ENCODE data around the gene PNP.
"Not testable (repeated sequence)": the region's sequence is repeated elsewhere in the genome, so short reads cannot be mapped to it uniquely, and the experiment has no call there.

PNP gene

DNA sequence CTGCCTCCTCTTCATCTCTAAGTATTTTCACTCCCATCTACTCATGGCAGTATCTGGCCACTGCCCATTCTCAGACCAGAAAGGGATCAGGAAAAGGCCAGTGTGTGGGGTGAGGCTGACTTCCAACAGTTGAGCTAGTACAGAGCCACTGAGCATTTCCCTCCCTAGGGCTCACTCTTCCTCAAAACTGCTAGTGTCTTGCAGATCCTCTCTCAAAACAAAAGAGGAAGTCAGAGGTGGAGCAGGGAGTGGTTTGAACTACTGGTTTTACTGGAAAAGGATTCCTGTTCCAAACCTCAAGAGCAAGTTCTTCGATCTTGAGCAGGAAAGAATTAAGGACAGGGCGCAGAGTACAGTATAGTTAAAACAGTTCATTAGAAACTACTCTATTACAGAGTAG, 24.4 kb downstream of the PNP start:
- no peak for DNase-seq

DNA sequence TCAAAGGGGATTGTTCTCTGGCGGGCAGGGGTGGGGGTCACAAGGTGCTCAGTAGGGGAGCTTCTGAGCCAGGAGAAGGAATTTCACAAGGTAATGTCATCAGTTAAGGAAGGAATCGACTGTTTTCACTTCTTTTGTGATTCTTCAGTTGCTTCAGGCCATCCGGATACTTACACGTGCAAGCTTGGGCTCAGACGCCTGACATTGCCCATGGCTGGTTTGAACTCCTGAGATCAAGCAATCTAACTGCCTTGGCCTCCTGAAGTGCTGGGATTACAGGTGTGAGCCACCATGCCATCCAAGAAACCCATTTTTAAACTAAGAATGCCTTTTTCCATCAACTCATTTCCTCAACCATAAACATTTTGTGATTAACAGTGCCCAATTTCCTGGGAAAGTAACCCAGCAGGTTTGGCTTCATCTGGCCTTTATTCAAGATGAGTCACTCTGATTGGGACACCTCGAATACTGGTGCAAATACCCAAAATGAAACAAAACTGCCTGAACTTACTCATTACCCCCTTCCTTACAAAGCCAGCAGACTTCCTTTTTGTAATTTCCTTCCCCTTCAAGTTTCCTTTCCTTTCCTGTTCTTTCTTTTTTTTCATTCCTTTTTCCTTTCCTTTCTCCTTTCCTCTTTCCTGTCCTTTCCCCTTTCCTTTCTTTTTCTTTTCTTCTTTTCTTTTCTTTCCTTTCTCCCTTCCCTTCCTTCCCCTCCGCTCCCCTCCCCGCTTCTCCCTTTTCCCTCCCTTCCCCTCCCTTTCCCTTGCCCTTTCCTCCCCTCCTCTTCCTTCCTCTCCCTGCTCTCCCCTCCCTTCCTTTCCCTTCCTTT, 25.9 kb downstream of the PNP start:
- no peak for DNase-seq

DNA sequence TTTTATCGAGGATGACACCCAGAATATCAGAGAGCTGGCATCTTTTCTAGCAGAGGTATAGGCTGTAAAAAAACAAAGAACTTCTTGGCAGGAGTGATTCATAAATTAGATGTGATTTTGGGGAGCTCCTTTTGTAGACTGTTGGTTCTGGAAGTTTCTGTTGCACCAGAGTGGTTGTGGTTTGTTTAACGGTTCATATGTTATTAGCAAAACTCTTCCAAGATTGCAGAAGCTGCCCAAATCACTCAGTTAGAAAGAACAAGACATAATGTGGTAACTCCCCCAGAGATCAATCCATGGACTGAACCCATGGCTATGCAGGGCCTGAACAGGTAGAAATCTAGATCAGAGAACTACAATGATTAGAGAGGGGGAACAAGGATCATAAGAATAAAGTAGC, 29.4 kb downstream of the PNP start:
- no peak for DNase-seq

DNA sequence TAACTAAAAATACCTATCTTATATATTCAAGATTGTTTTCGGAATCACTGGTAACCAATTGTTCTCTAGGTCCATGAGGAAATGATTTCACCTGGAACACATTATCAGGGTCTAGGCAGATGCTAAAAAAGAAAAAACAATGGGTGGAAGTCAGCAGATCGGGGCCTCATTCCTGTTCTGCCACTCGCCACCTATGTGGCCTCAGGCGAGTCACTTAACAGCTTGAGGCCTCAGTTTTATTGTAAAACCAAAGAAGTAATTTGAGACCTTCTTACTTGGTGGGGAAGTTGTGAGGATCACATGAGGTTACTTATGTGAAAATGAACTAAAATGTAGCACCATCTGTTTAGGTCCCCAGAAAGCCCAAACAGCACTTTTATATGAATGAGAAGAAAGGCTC, 29.9 kb downstream of the PNP start:
- no peak for DNase-seq

DNA sequence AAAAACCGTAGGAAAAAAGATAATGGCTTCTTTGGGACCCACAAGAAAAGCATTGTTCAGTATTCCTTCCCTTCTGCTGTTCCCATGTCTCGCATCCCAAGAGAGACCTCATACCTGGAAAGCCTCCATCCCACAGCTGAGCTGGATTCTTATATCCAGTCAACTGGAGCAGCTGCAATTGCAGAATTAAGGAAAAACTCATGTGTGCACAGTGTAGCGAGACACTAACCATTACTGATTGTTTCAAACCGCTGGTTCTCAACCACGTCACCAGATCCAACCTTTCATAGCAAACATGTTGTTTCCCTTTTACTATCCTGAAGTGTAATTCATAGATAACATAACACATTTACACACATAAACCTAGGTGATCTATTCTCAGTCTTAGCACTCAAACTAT, 30.7 kb downstream of the PNP start:
- DNase-seq = no peak

DNA sequence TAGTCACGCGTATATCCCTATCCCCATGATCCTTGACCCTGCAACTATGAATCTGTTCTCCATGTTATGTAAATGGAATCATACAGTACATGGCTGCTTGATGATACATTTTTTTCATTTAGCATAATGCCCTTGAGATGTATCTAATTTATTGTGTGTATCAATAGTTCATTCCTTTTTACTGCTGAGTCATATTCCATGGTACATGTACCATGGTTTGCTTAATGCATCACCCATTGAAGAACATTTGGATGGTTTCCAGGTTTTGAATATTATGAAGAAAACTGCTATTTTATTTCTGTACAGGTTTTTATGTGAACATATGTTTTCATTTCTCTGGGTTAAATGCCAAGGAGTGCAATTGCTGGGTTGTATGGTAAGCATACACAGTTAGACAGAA, 32.1 kb downstream of the PNP start:
- DNase-seq = no peak

DNA sequence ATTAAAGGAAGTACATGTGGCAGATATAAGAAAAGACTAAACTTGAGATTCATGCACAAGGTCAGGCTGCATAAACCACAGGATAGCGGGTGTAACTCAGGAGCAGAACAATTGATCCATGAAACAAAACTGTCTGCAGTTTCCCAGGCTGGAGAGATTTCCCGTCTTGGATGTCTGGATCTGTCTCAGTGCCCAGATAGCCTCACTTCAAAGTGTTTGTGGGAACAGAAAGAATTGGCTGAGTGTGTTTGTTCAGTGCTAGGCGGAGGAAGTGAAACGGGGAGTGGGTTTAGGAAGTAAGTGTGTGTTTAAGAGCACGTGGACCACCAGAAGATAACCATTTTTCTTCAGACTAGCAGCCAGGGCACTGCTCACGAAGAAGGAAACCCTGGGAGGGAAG, 34.7 kb downstream of the PNP start:
- DNase-seq = no peak

DNA sequence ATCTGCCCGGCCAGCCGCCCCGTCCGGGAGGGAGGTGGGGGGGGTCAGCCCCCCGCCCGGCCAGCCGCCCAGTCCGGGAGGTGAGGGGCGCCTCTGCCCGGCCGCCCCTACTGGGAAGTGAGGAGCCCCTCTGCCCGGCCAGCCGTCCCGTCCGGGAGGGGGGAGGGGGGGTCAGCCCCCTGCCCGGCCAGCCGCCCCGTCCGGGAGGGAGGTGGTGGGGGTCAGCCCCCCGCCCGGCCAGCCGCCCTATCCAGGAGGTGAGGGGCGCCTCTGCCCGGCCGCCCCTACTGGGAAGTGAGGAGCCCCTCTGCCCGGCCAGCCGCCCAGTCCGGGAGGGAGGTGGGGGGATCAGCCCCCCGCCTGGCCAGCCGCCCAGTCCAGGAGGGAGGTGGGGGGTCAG, 37.1 kb downstream of the PNP start:
- not testable (repeated sequence) for DNase-seq

DNA sequence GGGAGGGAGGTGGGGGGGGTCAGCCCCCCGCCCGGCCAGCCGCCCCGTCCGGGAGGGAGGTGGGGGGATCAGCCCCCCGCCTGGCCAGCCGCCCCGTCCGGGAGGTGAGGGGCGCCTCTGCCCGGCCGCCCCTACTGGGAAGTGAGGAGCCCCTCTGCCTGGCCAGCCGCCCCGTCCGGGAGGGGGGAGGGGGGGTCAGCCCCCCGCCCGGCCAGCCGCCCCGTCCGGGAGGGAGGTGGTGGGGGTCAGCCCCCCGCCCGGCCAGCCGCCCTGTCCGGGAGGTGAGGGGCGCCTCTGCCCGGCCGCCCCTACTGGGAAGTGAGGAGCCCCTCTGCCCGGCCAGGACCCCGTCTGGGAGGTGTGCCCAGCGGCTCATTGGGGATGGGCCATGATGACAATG, 37.5 kb downstream of the PNP start:
- not testable (repeated sequence) for DNase-seq

DNA sequence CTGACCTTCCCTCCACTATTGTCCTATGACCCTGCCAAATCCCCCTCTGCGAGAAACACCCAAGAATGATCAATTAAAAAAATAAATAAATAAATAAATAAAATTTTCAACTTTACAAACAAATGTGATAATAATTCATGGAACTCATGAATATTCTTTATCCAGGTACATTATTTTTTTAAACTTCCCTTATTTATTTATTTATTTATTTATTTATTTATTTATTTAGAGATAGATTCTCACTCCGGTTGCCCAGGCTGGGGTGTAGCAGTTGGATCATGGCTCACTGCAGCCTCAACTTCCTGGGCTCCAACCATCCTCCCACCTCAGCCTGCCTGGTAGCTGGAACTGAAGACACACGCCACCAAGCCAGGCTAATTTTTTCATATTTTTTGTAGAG, 38.3 kb downstream of the PNP start:
- not testable (repeated sequence) for DNase-seq

DNA sequence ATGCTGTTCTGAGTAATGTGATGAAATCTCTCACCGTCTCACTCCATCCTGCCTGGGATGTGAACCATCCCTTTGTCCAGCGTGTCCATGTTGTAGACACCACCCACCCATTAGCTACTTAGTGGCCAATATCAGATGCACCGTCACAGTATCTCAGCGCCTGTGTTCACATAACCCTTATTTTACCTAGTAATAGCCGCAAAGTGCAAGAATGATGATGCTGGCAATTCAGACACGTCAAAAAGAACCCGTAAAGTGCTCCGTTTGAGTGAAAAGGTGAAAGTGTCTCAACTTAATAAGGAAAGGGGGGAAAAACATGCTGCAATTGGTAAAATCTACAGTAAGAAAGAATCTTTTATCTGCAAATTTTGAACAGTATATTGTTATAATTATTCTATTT, 39.2 kb downstream of the PNP start:
- no peak for DNase-seq

DNA sequence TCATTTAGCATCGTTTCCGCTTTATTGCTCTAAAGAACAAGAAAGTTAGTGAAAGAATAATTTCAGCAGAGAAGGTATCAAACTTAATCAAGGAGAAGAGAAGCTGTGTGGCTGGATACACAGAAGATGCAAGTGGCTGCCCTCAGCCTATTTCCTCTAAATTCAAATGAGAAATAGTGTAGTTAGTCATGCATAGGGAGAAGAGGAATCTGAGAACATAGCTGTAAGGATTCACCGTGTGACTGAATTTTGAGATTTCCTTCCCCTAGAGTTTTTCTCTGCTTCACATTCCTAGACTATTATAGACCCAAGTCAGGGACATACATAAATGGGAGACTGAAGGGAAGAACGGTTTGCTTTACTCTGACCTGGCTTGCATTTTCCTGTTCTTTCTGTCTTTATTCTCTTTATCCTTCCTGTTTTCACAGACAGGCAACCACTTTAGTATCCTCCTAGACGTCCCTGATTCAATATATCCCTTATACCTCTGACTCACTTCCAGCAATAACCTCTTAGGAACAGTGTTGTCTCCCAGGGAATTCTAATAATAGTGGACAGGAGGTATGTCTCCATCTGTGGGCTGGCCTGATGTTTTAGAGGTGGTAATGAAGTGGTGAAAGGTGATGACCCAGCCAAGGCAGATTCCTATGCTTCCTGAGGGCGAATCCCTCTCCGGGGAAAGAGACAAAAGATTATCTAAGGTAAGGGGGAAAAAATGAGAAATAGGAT, 43.1 kb downstream of the PNP start:
- no peak for DNase-seq

DNA sequence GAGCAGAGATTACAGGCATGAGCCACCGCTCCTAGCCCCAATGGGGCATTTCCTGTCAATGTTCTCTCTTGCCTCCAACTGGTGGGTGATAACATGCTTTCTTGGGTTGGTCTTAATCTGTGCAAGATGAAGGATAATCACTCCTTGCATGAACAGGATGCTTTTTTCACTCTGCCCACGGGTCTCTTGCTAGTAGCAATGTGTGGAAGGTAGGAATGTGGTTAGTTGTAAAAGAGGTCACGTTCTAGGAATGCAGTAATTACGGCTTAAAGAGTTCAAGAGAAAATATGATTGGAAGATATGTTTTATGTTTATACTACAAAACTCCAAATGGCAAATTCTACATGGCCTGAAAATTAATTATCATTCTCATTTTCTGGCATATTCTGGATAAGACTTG, 46.6 kb downstream of the PNP start:
- DNase-seq = no peak

DNA sequence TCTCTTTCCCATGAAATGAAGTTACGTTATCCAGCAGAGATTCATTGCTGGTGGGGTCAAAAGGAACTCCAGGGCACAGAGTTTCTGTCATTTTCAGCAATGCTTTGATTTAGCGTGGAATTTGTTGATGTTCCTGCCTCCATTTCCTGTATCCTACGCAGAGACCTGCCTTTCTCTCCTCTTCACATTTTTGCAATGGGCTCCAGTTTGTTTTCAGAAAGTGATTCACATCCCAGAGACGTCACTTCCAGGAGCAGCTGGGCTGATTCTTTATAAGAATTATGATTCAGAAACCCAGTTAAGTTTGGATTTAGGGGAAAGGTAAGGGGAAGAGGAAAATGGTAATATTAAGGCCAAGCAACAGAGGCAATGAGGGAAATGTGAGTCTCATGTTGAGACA, 47.7 kb downstream of the PNP start:
- DNase-seq = no peak

DNA sequence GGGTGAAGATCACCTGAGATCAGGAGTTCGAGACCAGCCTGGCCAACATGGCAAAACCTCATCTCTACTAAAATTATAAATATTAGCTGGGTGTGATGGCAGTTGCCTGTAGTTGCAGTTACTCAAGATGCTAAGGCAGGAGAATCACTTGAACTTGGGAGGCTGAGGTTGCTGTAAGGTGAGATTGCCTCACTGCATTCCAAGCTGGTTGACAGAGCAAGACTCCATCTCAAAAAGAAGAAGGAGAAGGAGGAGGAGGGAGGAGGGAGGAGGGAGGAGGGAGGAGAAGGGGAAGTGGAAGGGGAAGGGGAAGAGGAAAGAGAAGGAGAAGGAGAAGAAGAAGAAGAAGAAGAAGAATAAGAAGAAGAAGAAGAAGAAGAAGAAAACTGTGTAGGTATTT, 53.1 kb downstream of the PNP start:
- DNase-seq = no peak

DNA sequence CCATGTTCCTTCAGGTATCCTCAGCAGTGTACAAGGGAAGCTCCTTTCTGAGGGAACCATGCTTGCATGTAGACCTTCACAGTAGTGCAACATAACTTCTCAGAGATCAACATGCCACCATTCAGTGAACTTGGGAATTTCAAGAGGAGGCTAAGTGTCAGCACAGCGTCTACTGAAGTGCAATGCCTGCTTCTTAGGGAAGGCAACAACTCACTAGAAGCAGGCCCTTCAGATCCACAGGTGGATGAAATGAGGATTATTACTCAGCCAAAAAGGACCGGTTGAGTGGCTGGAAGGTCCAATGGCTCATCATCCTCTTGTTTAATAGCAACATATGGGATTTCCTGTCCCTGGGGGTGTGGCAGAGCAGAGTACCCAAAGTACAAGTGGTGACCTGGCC, 54.8 kb downstream of the PNP start:
- DNase-seq = no peak

Measured in activated naive CD4-positive, alpha-beta T cell treated with anti-CD3 and anti-CD28 coated beads, Interleukin-2, amount 50 U/mL, for 16 hours (primary cell).